ENCODE data around the gene GPC6. TPM values are rescaled to one million over a fixed set of nuclear protein-coding genes. Genes with fewer than 3 reads are reported as not detected.

Gene GPC6
- total and polyA plus RNA-seq, 2 donors (not counting 3 experiments of a cell fraction or from before 2014, with no cell fraction given): 0.01 TPM; not detected in 1

DNA sequence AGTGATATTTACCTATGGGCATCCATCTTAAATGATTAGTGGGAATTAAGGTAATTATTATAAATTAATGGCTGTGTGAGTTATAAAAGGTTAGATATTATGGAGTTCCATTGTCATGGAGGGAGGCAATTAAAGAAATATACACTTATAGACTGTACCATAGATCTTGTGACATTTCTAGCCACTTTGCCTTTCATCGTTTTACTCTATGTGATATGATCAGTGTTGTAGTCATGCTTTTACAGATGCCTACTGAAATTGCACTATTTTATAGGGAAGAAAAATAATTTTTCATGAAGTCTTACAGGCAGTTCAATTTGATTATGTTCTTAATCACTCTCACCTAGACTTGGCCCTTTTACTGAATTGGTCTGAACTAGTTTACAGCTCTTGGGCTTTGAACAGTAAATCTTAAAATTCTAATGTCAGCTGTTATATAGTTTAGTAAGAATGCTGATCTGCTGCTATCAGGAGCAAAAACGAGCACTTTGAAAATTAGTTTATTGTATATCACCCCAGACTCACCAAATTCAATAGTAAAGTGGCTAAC lies 301.2 kb downstream of the GPC6 start:
- intact Hi-C loops (cut with micrococcal nuclease) (no loop called here), dilution Hi-C loops (cut with MboI; ENCODE audit: extremely low pct_ligation_motif_present, low sequenced_read_pairs) (no loop called here)
- ChIA-PET CTCF (no interaction called here), POLR2A (no interaction called here)
- H3K9ac ChIP-seq (replicated peaks; ENCODE audit: extremely low read depth, insufficient read depth, low read length): no peak overlapping the region
- H3K27ac ChIP-seq (ENCODE audit: insufficient read depth, low read depth, low read length): no peak overlapping the region
- DNase-seq (ENCODE audit: low read depth, low spot score): no peak
- no peaks in the 10 kb centered on the region for H3K4me1 ChIP-seq (ENCODE audit: control insufficient read depth, extremely low read depth, insufficient read depth, low read length)
- TF ChIP-seq, protein P1, sequence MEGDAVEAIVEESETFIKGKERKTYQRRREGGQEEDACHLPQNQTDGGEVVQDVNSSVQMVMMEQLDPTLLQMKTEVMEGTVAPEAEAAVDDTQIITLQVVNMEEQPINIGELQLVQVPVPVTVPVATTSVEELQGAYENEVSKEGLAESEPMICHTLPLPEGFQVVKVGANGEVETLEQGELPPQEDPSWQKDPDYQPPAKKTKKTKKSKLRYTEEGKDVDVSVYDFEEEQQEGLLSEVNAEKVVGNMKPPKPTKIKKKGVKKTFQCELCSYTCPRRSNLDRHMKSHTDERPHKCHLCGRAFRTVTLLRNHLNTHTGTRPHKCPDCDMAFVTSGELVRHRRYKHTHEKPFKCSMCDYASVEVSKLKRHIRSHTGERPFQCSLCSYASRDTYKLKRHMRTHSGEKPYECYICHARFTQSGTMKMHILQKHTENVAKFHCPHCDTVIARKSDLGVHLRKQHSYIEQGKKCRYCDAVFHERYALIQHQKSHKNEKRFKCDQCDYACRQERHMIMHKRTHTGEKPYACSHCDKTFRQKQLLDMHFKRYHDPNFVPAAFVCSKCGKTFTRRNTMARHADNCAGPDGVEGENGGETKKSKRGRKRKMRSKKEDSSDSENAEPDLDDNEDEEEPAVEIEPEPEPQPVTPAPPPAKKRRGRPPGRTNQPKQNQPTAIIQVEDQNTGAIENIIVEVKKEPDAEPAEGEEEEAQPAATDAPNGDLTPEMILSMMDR (IDR thresholded peaks at IDR 0.05; ENCODE audit: extremely low read depth in 1 of 2, insufficient read depth in 1 of 2, low read depth in 1 of 2, low read length in 2 of 2): no peak
- TF ChIP-seq JUN (IDR thresholded peaks at IDR 0.05; ENCODE audit: borderline replicate concordance, insufficient read depth, insufficient read length, low read depth): no peak
- no peak for TF ChIP-seq MYC (IDR thresholded peaks at IDR 0.05; ENCODE audit: low read depth, low read length)
- no peak for TF ChIP-seq FOS (IDR thresholded peaks at IDR 0.05; ENCODE audit: borderline replicate concordance, insufficient read depth, low read length)
- TF ChIP-seq POLR2AphosphoS5 (IDR thresholded peaks at IDR 0.05; ENCODE audit: insufficient read depth, low read depth, low read length): no peak
- TF ChIP-seq, protein P2, sequence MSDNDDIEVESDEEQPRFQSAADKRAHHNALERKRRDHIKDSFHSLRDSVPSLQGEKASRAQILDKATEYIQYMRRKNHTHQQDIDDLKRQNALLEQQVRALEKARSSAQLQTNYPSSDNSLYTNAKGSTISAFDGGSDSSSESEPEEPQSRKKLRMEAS (IDR thresholded peaks at IDR 0.05; ENCODE audit: insufficient read depth, insufficient read length): no peak
- no peak for TF ChIP-seq GATA2 (IDR thresholded peaks at IDR 0.05; ENCODE audit: insufficient read depth, insufficient read length, low read depth, low read length)
- TF ChIP-seq POLR2A (IDR thresholded peaks at IDR 0.05; ENCODE audit: low read depth, low read length): no peak
- no peak overlapping the region for H3K4me2 ChIP-seq (ENCODE audit: insufficient read depth, low read length)
- no peak overlapping the region for H3K4me3 ChIP-seq (replicated peaks in 1 of 3; ENCODE audit: insufficient read depth in 1 of 3, low read depth in 1 of 3, low read length in 3 of 3)
- H3K79me2 ChIP-seq (ENCODE audit: control insufficient read depth, insufficient read depth, low read length): no peaks in the 10 kb centered on the region
- peaks cover 6% of the 10 kb centered on the region for H3K9me3 ChIP-seq (replicated peaks; ENCODE audit: control insufficient read depth, insufficient read depth, low read length)
- no TSS peak for BruUV-seq (replicated peaks)
- H3K36me3 ChIP-seq (ENCODE audit: control insufficient read depth in 2 of 2, extremely low read depth in 1 of 2, insufficient read depth in 2 of 2, low read length in 2 of 2): no peaks in the 10 kb centered on the region
- H3K27me3 ChIP-seq (ENCODE audit: control insufficient read depth in 2 of 2, insufficient read depth in 2 of 2, low read length in 2 of 2): no peaks in the 10 kb centered on the region
- no peak overlapping the region for H2AFZ ChIP-seq (ENCODE audit: low read depth, low read length)
- FAIRE-seq: no peak
- no peaks in the 10 kb centered on the region for H3K9me1 ChIP-seq (replicated peaks; ENCODE audit: control insufficient read depth, extremely low read depth, insufficient read depth, low read length)
- H4K20me1 ChIP-seq (replicated peaks; ENCODE audit: control insufficient read depth, extremely low read depth, insufficient read depth, low read length): no peaks in the 10 kb centered on the region

Measured in endothelial cell of umbilical vein (primary cell).